Activated effector memory CD4-positive, alpha-beta T cell treated with Interleukin-2 at 50 U/mL for 16 hours (primary cell): Measurements from ENCODE around the gene ZNF134.
A peak's percentile ranks its signal among the peaks of the same experiment; 100 is the strongest.

ENCODE experiments used
- DNase-seq: peaks from one replicate; pipeline ENCODE4 v3.0.0-alpha.2; 2020

The ZNF134 gene

DNA sequence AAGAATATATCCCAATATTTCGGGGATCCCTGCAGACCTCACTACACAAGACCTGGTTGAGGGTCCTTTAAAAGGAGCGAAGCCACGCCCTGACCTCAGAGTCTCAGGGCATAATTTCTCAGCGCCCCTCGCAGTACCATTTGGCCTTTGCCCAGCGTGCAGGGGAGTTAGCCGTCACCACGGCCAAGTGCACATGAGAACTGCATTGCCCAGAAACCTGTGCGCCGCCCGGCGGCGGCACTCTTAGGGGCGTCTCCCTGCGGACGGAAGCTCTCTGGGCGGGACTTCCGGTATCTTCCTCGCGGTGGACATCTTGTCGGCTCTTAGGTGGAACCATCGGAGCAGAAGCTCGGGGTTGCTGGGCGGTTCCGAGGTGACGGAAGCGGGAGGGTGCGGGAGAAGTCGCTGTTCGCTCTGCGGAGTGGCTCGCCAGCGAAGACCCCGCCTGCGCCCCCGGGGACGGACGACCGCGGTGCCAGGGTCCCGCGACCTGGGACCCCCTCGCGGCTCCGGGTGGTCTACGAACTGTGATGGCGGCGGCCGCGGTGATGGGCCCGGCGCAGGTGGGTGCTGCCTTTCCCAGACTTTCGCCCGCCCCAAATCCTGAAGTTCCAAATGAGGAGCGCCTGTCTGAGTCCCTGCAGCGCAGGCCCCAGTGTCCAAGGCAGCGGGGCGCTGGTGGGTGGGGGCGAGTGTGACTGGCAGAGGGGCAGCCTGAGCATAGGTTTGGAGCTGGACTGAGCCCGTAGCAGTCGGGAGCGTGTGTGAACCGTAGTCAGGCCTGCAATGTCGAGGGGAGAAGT, at the start of gene ZNF134:
Gene ZNF134, plus strand, starts transcription at position 302 of the 803 bp plus-strand sequence. CDS start 5,227 bp downstream, outside the sequence.
- DNase-seq, result peak; percentile 85

DNA sequence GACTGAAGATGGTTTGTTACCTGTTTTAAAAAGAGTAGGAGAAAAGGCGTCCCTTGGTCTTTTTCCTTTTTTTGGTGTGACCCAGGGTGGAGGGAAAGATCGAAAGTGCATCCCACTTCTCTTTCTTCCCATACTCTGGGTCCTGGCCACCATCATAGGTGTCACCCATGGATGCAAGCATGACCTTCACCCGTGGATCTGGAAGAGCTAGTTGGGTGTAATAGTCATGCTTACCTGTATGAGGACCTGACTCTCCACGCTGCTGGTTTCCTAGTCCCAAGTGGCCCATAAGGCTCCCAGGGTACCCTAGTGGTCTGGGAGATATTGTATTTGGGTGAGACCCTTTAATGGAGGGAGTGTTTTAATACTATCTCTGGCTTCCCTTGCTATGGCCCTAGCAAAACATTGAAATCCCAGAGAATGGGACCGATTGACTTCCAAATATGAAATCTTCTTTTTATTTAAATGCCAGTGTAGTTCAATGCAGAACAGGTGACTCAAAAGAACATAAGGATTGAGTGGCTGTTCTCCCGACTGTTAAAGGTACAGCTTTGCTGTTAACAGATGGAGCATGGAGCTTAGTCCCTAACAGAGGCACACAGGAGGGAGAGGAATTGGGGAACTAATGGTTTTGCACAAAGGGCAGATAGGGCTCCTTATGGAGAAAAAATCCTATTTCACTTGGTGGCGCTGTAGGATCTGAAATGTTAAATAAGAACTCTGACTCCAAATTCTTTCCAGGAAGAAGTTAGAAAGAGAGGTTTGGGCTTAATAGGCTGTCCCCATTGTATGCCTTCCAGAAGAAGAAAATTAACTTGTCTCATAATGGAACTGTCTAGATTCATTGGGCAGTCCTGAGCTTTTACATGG, 47.4 kb upstream of the ZNF134 start:
- DNase-seq, result no peak

DNA sequence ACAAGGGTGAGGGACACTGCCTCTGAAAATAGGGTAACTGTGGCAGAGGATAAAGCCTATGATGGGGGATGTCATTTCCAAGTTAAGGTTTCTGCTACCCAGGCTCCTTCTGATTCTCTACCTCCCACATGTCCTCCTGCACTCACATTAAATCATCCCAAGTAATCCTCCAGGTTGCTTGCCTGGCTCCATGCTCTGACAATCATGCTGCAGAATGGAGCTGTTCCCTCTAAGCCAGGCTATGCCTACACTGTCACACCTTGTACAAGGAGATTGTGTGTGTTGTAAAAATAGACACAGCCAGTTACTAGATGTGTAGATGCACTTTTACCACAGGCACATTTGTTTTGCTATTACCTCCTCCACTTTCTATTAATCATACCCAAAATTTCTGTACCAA, 43.3 kb upstream of the ZNF134 start:
- no peak for DNase-seq

DNA sequence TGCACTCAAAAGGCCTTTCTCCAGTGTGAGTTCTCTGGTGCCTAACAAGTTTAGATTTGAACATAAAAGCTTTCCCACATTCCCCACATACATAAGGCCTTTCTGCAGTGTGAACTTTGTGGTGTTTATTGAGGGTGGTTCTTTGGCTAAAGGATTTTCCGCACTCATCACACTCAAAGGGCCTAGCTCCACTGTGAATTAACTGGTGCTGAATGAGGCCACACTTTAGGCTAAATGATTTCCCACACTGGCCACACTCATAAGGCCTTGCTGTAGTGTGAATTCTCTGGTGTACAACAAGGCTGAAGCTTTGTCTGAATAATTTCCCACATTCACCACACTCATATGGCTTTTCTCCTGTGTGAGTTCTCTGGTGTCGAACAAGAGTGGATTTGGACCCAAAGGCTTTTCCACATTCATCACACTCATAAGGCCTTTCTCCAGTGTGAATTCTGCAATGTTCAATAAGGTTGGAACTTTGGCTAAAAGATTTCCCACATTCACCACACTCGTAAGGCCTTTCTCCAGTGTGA, 41.6 kb upstream of the ZNF134 start:
- no peak for DNase-seq

DNA sequence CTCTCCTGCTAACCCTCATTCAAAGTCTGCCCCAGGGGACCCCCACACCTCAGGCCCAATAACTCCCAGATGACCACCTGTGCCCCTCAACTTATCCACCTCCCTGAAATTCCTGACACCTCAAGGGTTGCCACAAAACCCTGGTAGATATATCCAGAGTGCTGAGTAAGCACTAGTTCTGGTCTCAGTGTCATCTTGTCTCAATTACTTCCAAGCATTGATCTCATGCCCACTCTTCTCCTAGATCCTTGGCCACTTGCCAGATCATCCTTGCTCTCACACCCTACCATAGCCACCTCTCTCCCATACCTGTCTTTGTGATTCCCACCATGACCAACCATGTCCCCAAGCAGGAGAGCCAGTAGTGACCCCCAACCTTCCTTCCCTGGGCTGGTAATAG, 37.4 kb upstream of the ZNF134 start:
- no peak for DNase-seq

DNA sequence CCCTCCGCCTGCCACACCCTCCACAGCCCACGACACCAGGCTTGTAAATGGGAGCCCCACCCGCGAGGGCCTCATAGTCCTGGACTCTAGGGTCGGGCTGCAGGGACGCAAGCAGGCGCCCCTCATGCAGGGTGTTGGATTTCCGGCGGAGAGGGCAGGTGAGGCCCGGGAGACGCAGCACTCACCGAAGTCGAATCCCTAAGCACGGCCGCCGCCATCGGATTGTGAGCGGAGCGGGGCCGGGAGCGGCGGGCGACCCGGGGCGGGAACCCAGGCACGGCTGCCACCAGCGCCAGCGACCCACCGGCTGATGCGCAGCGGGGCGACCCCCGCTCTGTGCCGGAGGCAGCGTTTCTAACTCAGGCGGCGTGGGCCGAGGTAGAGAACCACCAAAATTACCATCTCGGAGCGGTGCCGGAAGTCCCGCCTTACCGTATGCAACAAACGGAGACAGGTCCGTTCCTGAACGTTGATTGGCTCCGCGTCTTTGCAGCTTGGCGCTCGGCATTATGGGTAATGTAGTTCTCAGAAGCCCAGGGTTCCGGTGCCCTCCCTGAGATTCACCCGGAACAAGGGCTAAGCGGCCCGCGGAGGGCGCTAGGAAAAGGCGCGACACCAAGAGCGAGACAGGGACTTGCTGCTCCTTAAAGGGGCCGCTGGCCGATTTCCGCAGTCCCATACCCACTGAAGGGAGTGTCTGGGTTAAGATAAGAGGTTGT, 35.4 kb upstream of the ZNF134 start, which contains the start of gene ZNF416:
Gene ZNF416, minus strand, starts transcription at position 425 of the 719 bp plus-strand sequence. Its CDS starts 207 bp downstream, at position 218.
- DNase-seq, result peak; percentile 93

DNA sequence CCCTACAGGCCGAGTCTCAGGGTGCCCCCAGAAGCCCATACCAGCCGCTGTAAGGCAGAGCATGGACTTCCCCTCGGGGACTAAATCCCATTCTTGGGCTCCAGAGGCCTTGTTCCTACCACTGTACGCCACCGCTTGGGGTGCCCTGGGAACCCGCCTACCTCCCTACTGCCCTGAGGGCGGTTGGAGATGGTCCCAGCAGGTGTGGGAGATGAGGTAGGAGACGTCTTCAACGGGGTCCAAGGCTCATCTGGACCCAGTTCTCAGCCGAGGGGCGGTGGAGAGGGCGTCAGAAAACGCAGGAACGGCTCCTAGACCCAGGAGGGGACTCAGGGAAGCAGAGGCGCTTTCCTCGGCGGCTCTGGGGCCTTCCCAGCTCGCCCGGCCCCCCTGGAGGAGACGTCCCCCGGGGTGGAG, 30.9 kb upstream of the ZNF134 start:
- no peak for DNase-seq

DNA sequence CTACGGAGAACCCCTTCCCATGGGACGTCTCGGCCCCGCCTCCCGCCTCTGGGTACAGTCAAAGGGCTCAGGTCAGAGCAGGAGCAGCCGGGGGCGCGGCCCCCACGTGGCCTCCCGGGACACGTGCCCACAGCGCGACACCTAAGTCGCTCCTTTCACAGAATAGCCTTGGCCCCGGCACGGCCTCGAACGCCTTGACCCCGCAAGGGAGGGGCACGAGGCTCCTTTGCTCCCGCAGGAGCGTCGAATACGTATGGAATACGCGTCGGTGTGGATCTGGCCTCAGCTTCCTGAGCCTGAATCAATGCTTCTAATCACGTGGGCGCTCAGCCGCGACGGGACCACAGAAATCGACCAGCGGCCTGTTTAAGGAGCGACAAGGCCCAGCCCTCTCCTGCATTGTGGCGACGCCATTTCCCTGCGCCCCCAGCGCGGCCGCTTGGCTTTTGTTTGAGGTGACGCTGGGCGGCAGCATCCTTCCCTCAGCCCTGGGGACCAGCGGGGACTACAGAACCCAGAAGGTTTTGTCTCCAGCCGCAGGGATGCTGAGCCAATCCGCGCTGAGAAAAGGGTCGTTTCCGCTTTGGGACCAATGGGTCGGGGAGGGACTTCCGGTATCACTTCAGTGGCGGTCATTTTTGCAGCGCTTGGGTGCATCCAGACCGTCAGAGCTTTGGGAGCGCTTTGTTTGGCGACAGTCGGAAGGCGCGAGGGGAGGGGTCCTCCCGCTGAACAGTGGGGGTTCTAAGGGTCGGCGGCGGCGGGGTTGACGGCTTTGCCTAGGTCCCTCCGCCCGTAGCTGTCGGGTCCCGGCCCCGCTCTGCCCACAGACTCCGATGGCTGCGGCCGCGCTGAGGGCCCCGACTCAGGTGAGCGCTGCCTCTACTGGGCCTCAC, 30.3 kb upstream of the ZNF134 start, which contains the start of gene ZIK1:
Gene ZIK1, plus strand, starts transcription at position 625 of the 896 bp plus-strand sequence. Its CDS starts 212 bp downstream, at position 837.
- peak; percentile 79 for DNase-seq

DNA sequence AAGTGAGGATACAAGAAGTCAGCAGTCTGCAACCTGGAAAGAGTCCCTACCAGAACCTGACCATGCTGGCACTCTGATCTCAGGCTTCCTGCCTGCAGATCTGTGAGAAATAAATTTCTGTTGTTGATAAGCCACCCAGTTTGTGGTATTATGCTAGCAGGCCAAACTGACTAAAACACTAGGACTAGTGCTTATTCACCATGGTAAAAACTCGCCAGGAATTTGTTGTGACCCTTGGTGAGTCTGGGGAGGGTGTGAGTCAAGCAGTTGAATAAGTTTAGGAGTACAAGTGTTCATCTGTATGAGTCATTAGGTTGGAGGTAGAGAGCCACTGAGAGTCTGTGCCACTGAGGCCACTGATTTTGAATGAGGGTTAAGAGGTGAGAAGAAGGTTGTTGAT, 26.5 kb upstream of the ZNF134 start:
- no peak for DNase-seq

DNA sequence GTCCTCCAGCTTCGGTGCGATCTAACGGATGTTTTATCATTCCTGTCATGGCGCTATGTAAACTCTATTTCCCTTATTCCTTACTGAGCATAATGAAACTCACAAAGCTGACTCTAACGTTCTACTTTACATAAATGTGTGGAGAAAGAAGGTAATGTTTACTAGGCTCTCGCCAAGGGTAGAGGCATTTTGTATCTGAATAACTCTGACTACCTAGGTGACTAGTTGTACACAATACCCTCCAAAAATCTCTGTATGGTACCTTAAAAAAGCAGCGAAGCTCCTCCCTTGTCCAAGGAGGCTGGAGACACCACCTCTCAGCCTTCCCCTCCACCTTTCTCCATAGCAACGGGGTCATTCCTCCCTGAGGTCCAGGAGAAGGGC, 14.7 kb upstream of the ZNF134 start:
- no peak for DNase-seq

DNA sequence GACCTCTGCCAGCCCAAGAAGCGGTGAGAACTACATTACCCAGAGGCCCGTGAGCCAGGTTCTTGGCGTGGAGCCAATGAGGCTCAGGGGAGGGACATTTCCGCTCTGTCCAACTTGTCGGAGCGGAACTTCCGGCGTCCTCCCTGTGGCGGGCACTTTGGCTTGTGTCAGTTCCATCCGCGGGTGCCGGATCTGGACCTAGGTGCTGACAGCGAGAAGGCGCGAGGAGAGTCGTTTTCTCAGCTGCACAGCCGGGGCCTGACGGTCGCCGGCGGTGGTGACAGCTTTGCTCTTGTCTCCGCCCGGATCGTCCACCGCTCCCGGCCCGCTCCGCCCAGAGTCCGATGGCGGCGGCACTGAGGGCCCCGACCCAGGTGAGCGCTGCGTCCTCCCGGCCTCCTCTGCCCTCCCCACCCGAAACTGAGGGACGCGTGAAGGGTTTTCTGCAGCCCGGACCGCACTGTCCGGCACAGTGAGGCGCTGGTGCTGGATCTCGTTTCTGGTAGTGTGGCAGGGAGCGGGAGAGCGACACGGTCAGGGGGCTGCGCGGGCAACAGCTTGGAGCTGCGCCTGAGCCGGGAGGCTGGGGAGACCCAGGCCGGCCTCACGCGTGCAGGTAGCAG, 14.2 kb upstream of the ZNF134 start, which contains the start of gene ZNF530:
Gene ZNF530, plus strand, starts transcription at position 125 of the 623 bp plus-strand sequence. CDS start 4,461 bp downstream, outside the sequence.
- peak; percentile 78 for DNase-seq

DNA sequence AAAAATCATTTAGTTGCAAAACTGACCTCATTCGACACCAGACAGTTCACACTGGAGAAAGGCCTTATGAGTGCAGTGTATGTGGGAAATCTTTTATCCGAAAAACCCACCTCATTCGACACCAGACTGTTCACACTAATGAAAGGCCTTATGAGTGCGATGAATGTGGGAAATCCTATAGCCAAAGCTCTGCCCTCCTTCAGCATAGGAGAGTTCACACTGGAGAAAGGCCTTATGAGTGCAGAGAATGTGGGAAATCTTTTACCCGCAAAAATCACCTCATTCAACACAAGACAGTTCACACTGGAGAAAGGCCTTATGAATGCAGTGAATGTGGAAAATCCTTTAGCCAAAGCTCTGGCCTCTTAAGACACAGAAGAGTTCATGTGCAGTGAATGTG, 7.1 kb upstream of the ZNF134 start:
- no peak for DNase-seq

DNA sequence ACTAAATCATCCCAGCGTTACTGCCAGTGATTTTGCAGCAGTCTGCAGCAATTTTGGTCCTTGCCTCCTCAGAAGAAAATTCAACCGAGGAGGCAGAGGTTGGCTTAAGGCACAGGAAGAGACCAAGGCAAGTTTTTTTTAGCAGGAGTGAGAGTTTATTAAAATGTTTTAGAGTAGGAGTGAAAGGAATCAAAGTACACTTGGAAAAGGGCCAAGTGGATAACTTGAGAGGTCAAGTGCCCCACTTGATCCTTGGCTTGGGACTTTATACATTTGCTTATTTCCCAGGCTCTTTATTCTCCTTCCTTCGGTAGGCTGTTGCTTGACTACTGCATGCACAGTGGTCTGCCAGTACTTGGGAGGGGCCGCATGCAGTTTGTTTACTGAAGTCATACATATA, 2.9 kb upstream of the ZNF134 start:
- DNase-seq, result no peak

DNA sequence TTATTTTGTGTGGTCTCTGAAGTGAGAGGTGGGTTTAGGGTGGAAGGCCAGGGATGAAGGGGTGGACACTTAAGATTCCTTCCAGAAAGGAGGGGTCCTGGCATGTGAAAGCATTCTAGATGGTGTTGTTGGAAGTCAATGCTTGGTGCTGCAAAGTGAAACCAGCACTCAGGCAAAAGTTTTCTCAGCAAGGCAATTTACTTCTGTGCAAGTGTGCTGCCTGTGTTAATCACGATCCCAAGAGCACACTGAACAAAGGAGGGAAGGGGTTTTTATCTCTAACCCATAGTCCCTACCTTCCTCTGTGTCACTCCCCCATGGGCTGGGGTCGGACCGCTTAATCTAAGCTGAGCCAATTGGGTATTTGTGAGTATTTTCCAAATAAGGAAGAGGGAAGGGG, 1.3 kb downstream of the ZNF134 start:
- DNase-seq, result no peak

DNA sequence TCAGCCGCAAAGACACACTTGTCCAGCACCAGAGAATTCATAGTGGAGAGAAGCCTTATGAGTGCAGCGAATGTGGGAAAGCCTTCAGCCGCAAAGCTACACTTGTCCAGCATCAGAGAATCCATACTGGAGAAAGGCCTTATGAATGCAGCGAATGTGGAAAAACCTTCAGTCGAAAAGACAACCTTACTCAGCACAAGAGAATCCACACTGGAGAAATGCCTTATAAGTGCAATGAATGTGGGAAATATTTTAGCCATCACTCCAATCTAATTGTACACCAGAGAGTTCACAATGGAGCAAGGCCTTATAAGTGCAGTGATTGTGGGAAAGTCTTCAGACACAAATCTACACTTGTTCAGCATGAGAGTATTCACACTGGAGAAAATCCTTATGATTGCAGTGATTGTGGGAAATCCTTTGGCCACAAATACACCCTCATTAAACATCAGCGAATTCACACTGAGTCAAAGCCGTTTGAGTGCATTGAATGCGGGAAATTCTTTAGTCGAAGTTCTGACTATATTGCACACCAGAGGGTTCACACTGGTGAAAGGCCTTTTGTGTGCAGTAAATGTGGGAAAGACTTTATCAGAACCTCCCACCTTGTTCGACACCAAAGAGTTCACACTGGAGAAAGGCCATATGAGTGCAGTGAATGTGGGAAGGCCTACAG, 6.8 kb downstream of the ZNF134 start:
- DNase-seq, result no peak

DNA sequence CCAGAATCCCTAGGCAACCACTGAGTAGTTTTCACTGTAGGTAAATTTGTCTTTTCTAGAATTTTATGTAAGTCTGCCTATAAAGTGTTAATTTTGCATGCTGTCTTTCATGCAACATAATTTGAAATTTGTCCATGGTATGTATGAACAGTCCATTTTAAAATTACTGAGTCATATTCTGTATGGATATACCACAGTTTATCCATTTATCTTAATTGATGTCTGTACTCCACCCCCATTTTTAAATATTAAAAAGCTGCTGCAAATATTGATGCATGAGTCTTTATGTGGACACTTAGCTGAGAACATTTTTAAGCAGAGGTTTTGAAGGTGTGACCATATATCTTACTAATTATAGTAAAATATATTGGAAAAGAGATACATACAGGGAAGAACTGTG, 9.0 kb downstream of the ZNF134 start:
- DNase-seq, result no peak

DNA sequence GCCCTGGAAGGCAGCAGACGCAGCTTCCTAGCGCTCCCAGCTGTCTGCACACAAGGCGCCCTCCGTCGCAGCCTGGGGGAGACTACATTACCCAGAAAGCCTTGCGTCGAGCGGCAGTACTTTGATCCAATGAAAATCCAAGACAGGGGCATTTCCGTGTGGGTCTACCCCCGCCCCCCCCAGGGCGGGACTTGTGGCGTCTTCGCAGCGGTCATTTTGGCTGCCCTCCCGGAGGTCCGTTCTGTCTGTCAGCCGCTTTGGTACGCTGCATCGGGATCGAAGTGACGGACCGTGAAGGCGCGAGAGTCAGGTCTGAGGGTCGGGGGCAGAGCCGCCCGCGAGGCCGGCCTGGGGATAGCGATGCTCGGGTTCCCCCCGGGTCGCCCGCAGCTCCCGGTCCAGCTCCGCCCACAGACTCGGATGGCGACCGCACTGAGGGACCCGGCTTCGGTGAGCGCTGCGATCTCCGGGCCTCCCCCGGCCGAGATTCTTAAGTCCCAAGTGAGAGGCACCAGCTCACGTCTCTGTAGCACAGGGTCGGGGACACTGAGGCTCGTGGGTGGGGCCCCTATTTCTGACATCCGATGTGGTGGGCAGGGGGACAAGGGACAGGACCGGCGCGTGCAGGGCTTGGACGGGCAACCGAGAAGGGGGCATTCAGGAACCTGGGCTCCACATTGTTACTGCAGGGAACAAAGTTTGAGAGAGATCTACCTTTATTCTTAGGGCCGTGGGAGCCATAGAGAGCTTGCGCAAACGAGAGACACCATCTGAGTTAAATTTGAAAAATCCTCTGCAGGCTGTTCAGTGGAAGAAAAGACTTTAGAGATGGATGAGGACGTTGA, 19.2 kb downstream of the ZNF134 start, which contains the start of gene ZNF211:
Gene ZNF211, plus strand, starts transcription at position 182 of the 845 bp plus-strand sequence. Its CDS starts 179 bp downstream, at position 361.
- DNase-seq, result peak; percentile 79

DNA sequence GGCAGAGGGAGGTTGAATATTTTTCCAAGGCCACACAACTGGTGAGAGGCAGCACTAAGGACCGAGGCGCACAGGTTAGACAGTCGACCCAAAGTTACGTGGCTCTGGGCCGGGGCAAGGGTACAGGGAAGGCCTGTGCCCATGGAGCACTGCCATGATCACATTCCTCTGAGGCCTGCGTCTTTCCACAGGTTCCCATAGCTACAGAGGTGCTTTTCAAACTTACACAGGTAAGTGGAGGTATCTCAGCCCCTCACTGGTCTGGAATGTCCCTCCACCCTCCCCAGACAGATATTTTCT, 19.7 kb downstream of the ZNF134 start:
- DNase-seq, result no peak

DNA sequence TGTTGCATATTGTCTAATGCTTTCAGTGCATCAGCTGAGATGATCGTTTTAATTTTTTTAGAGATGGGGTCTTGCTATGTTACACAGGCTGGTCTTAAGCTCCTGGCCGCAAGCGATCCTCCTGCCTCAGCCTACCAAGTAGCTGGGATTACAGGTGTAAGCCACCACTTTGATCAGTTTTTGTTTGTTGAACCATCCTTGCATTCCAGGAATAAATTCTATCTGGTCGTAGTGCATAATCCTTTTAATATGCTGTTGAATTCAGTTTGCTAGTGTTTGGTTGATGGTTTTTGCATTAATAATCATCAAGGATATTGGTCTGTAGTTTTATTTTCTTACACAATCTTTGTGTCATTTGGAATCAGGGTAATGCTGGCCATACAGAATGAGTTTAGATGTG, 23.3 kb downstream of the ZNF134 start:
- DNase-seq, result no peak
